Liver (tissue), 9 donors: ENCODE results near the gene TNPO2. TPM values are rescaled to one million over a fixed set of nuclear protein-coding genes. Genes with fewer than 3 reads are reported as not detected.

Source experiments
- DNase-seq: peaks from one replicate; pipeline ENCODE4 v3.0.0-alpha.2; 2017; ENCODE audit warnings: low spot score
- H3K27ac ChIP-seq, 2 donors: one replicate each; pipeline ENCODE4 v1.7.0; 2013; ENCODE audit warnings: inconsistent platforms in 2 of 2, low read length in 2 of 2, control low read depth in 1 of 2, low read depth in 1 of 2, mild to moderate bottlenecking in 1 of 2
- H3K27me3 ChIP-seq, 4 donors: one replicate each; pipeline versions ENCODE4 v1.6.1 to v1.7.0; 2013; ENCODE audit warnings: low read length in 3 of 4, inconsistent platforms in 1 of 4, mild to moderate bottlenecking in 1 of 4, moderate library complexity in 1 of 4; ENCODE audit not compliant: control insufficient read depth in 4 of 4, insufficient read depth in 4 of 4
- H3K36me3 ChIP-seq, 4 donors: one replicate each; pipeline versions ENCODE4 v1.6.1 to v1.7.0; 2013; ENCODE audit warnings: low read length in 3 of 4, mild to moderate bottlenecking in 3 of 4, low read depth in 1 of 4, moderate library complexity in 1 of 4; ENCODE audit not compliant: control insufficient read depth in 4 of 4, insufficient read depth in 3 of 4
- H3K4me1 ChIP-seq, 4 donors: one replicate each; pipeline versions ENCODE4 v1.6.1 to v1.7.0; 2013; ENCODE audit warnings: low read length in 3 of 4, mild to moderate bottlenecking in 3 of 4, moderate library complexity in 1 of 4; ENCODE audit not compliant: control insufficient read depth in 4 of 4, insufficient read depth in 4 of 4
- H3K4me3 ChIP-seq, 3 donors: one replicate each; pipeline versions ENCODE4 v1.6.1 to v1.7.0; 2013; ENCODE audit warnings: low read length in 3 of 3, control low read depth in 1 of 3, low read depth in 1 of 3, mild to moderate bottlenecking in 1 of 3
- H3K9ac ChIP-seq, 2 donors: one replicate each; pipeline ENCODE4 v1.7.0; 2013; ENCODE audit warnings: low read length in 2 of 2, mild to moderate bottlenecking in 2 of 2, moderate library complexity in 2 of 2, control low read depth in 1 of 2, low read depth in 1 of 2
- H3K9me3 ChIP-seq, 4 donors: one replicate each; pipeline versions ENCODE4 v1.6.1 to v1.7.0; 2013; ENCODE audit warnings: low read length in 3 of 4; ENCODE audit not compliant: control insufficient read depth in 4 of 4
- ATF3 ChIP-seq: IDR thresholded peaks from 2 replicates; pipeline ENCODE4 v1.6.1; 2016; ENCODE audit warnings: antibody characterized with exemption
- CTCF ChIP-seq: fragments of 150-350 bp; IDR thresholded peaks from 2 replicates; pipeline ENCODE4 v1.5.1; 2017; ENCODE audit warnings: improper control_type of control experiment, low read depth, low read length; ENCODE audit not compliant: missing input control
- FOXA1 ChIP-seq: IDR thresholded peaks from 2 replicates; pipeline ENCODE4 v1.6.1; 2016; ENCODE audit warnings: antibody characterized with exemption
- GABPA ChIP-seq, 2 donors: IDR thresholded peaks in 1 of 2; conservative IDR thresholded peaks in 1 of 2; 2 replicates each; pipeline ENCODE4 v1.6.1; 2016; ENCODE audit warnings: antibody characterized with exemption in 2 of 2, mild to moderate bottlenecking in 1 of 2, moderate library complexity in 1 of 2
- HNF4A ChIP-seq, 2 donors: conservative IDR thresholded peaks; 2 replicates each; pipeline ENCODE4 v1.6.1; 2016; ENCODE audit warnings: antibody characterized with exemption in 2 of 2, mild to moderate bottlenecking in 2 of 2
- HNF4G ChIP-seq: IDR thresholded peaks from 2 replicates; pipeline ENCODE4 v1.6.1; 2016; ENCODE audit warnings: antibody characterized with exemption
- MAX ChIP-seq: IDR thresholded peaks from 2 replicates; pipeline ENCODE4 v1.6.1; 2016; ENCODE audit warnings: antibody characterized with exemption
- RAD21 ChIP-seq, 2 donors: IDR thresholded peaks; 2 replicates each; pipeline ENCODE4 v1.6.1; 2016; ENCODE audit warnings: antibody characterized with exemption in 2 of 2, mild to moderate bottlenecking in 2 of 2
- REST ChIP-seq: IDR thresholded peaks from 2 replicates; pipeline ENCODE4 v1.6.1; 2016; ENCODE audit warnings: antibody characterized with exemption, mild to moderate bottlenecking
- SP1 ChIP-seq: IDR thresholded peaks from 2 replicates; pipeline ENCODE4 v1.6.1; 2018; ENCODE audit warnings: antibody characterized with exemption, mild to moderate bottlenecking
- YY1 ChIP-seq: IDR thresholded peaks from 2 replicates; pipeline ENCODE4 v1.6.1; 2016; ENCODE audit warnings: antibody characterized with exemption, mild to moderate bottlenecking
- ZBTB33 ChIP-seq: IDR thresholded peaks from 2 replicates; pipeline ENCODE4 v1.6.1; 2016; ENCODE audit warnings: antibody characterized with exemption
- WGBS: extraction: QIAGEN DNeasy Blood & Tissue Kit; methylation state at CpG from one replicate; pipeline ENCODE4 v1.1.7; 2013; 5-methylcytosine and 5-hydroxymethylcytosine counted together
- polyA plus RNA-seq, 2 donors: library from polyadenylated mRNA; stranded (reverse) in 1 of 2; unstranded in 1 of 2; fragments of 200-250 nt in 1 of 2; fragments of >200 nt in 1 of 2; fragmentation: Nextera tagmentation in 1 of 2; extraction: Ambion mirVana in 1 of 2; gene quantifications; one replicate each; pipeline versions ENCODE4 v1.2.1 to v1.2.3, GENCODE V29; 2013 to 2015
- total RNA-seq, 2 donors: library from RNA; depleted of rRNA; stranded (reverse); fragments of >200 nt; gene quantifications; one replicate each; pipeline ENCODE4 v1.2.3, GENCODE V29; 2014
- donor health status: healthy.
- donor health status: healthy.
- donor health status: healthy.
- donor health status: healthy.
- donor health status: healthy.

Gene TNPO2
- total and polyA plus RNA-seq, 4 donors, result 6.3 to 22.2 (median 15.8) TPM

GRCh38 chr19:12766051-12766521, 42.4 kb upstream of the TNPO2 start:
- no peak overlapping the region for H3K9ac ChIP-seq
- 60% methylated on average over 30 of the region's 30 CpGs for WGBS
- H3K4me3 ChIP-seq, result peak overlapping the region; percentile 36 to 52 (median 41)
- TF ChIP-seq CTCF (peak; percentile 54), RAD21 (IDR thresholded peaks at IDR 0.05) (peak; percentile 66 to 92), MAX (no peak), HNF4A (conservative IDR thresholded peaks at IDR 0.05) (no peak), ZBTB33 (no peak)
- peaks cover 0 to 14% (median under 1%) of the 10 kb centered on the region in 4 donors for H3K4me1 ChIP-seq
- DNase-seq, result peak; percentile 93
- no peaks in the 10 kb centered on the region for H3K9me3 ChIP-seq
- H3K27me3 ChIP-seq, result no peaks in the 10 kb centered on the region
- H3K36me3 ChIP-seq, result peaks cover 7 to 33% (median 12%) of the 10 kb centered on the region in 4 donors
- H3K27ac ChIP-seq, result peak overlapping the region in 1 of 2 donors; percentile 35

- Histone ChIP-seq H3K27me3 (no peaks in the 10 kb centered on the region), H3K9me3 (no peaks in the 10 kb centered on the region), H3K36me3 (peaks cover 5 to 25% (median 10%) of the 10 kb centered on the region in 4 donors), H3K4me1 (peaks cover 0 to 14% (median under 1%) of the 10 kb centered on the region in 4 donors), H3K27ac (no peak overlapping the region), H3K9ac (no peak overlapping the region), H3K4me3 (no peak overlapping the region)
- no peak for TF ChIP-seq SP1
- no peak for TF ChIP-seq GABPA (IDR thresholded peaks at IDR 0.05 in 1 of 2, conservative IDR thresholded peaks at IDR 0.05 in 1 of 2)
- TF ChIP-seq FOXA1, result no peak
- TF ChIP-seq YY1, result no peak
- no peak for TF ChIP-seq REST
- TF ChIP-seq MAX, result no peak
- no peak for TF ChIP-seq ZBTB33
- no peak for TF ChIP-seq HNF4G
- no peak for TF ChIP-seq ATF3
- no peak for TF ChIP-seq CTCF
- WGBS, result 98% methylated on average over 16 of the region's 16 CpGs
- DNase-seq, result no peak
These were observed 41.0 kb upstream of the TNPO2 start for GRCh38 chr19:12764698-12765097.
